ENCODE measurements around the gene ZNF718.
"Not testable (repeated sequence)": the region's sequence is repeated elsewhere in the genome, so short reads cannot be mapped to it uniquely, and the experiment has no call there.

Gene ZNF718

DNA sequence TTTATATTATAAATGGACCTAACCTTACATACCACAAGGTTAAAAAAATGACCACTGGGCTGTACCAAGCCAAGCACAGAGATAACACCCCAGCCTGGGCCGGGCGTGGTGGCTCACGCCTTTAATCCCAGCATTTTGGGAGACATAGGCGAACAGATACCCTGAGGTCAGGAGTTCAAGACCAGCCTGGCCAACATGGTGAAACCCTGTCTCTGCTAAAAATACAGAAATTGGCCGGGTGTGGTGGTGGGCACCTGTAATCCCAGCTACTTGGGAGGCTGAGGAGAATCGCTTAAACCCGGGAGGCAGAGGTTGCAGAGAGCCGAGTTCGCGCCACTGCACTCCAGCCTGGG is 403 bp upstream of the ZNF718 start:
- intact Hi-C loops (cut with micrococcal nuclease), result loop anchor here (5.0 kb wide), 1 partner anchor 548 kb away; the partner anchor contains the start of genes ATP5ME and MYL5
- peak overlapping the region; percentile 98 for H3K4me3 Mint-ChIP-seq
- H3K9me3 Mint-ChIP-seq, result peaks cover 35% of the 10 kb centered on the region
- peaks cover 47% of the 10 kb centered on the region for H3K36me3 Mint-ChIP-seq (ENCODE audit: low read depth)
- peaks cover 31% of the 10 kb centered on the region for H3K4me1 Mint-ChIP-seq (ENCODE audit: low read depth)
- H3K27ac Mint-ChIP-seq, result peak overlapping the region; percentile 95
- H3K27me3 Mint-ChIP-seq, result not testable (repeated sequence)

DNA sequence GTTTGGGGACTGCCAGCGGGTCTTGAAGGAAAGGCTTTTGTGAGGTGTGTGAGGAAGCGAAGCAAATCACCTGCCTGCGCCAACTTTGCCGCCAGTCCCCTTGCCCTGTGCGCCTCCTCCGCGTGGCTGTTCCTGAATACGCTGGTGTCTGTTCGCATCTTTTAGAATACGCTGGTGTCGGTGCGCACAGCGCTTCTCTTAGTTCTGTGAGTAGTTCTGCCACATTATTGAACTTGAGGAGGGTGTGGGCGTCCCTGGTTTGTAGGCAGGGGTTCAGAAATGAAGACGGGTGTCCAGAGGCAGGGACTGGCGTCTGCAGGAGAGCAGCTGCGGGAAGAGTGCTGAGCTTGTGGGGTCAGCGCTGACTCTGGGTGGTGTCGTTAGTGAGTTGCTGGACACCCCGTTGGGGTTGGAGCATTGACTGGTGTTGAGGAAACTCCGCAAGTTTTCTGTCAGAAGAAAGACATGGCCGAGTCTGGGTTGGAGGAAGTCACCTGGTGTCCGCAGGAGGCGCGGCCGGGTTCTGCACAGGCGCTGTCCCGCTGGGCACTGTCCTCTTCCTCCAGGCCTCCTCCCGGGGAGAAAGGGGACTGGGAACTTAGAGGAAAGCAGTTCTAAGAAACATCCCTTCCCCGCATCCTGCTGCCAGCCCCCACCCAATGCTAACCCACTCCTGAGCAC is 930 bp downstream of the ZNF718 start:
- Mint-ChIP-seq H3K4me1 (ENCODE audit: low read depth) (peaks cover 31% of the 10 kb centered on the region), H3K9me3 (peaks cover 32% of the 10 kb centered on the region), H3K27me3 (no peaks in the 10 kb centered on the region), H3K4me3 (peak overlapping the region; percentile 98), H3K36me3 (ENCODE audit: low read depth) (peaks cover 47% of the 10 kb centered on the region), H3K27ac (peak overlapping the region; percentile 95)
- intact Hi-C loops (cut with micrococcal nuclease), result no loop called here

DNA sequence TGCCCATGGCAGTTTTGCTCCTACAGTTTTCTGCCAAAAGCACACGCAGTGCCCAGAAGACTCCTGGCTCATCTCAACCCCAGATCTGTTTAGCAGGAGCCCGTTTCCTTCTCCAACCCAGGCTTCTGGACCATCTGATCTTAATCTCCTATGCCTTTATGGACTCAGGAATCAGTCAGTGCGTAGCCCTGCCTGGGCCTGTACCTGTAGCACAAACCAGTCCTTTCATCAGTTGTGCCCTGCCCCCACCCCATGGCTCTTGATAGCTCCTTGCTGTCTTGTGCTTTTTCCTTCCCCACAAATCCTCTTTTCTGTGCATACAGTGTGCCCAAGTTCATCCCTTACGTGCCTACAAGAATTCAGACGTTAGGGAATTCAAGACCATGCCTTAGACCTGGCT is 1.5 kb downstream of the ZNF718 start:
- peaks cover 42% of the 10 kb centered on the region for H3K36me3 Mint-ChIP-seq (ENCODE audit: low read depth)
- peak overlapping the region; percentile 98 for H3K4me3 Mint-ChIP-seq
- H3K27ac Mint-ChIP-seq, result peak overlapping the region; percentile 95
- peaks cover 27% of the 10 kb centered on the region for H3K4me1 Mint-ChIP-seq (ENCODE audit: low read depth)
- intact Hi-C loops (cut with micrococcal nuclease), result no loop called here
- H3K9me3 Mint-ChIP-seq, result peaks cover 26% of the 10 kb centered on the region
- H3K27me3 Mint-ChIP-seq, result no peaks in the 10 kb centered on the region

DNA sequence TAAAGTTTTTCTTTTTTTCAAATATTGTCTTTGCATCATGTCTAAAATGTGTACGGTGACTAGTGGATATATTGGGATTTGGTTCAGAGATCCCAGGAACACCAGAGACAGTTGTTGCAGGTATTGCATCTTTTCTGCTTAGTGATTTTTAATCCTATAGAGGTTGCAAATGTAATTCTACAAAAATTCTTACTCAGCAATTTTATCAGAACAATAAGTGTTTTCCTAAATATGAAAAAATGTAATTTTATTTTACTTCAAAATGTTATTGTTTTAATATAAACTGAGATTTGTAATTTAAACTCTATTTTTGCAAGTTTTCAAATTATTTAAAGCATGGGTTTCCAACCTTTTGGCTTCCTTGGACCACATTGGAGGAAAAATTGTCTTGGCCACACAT is 8.2 kb downstream of the ZNF718 start:
- peaks cover 40% of the 10 kb centered on the region for H3K36me3 Mint-ChIP-seq (ENCODE audit: low read depth)
- peaks cover 26% of the 10 kb centered on the region for H3K9me3 Mint-ChIP-seq
- H3K27ac Mint-ChIP-seq, result no peak overlapping the region
- no peaks in the 10 kb centered on the region for H3K4me1 Mint-ChIP-seq (ENCODE audit: low read depth)
- H3K4me3 Mint-ChIP-seq, result no peak overlapping the region
- intact Hi-C loops (cut with micrococcal nuclease), result no loop called here
- H3K27me3 Mint-ChIP-seq, result no peaks in the 10 kb centered on the region

DNA sequence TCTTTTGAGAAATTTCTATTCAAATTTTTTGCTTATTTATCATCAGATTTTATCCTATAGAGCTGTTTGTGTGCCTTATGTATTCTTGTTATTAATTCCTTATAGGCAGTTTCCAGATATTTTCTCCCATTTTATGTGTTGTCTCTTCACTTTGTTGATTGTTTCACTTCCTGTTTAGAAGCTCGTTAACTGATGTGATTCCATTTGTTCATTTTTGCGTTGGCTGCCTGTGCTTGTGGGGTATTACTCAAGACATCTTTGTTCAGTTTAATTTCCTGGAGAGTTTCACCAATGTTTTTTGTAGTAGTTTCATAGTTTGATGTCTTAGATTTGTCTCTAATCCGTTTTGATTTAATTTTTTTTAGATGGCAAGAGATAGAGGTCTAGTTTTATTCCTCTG is 14.6 kb downstream of the ZNF718 start:
- Mint-ChIP-seq H3K4me3 (no peak overlapping the region), H3K9me3 (peaks cover 80% of the 10 kb centered on the region), H3K27me3 (no peaks in the 10 kb centered on the region), H3K27ac (no peak overlapping the region), H3K36me3 (ENCODE audit: low read depth) (peaks cover 90% of the 10 kb centered on the region), H3K4me1 (ENCODE audit: low read depth) (peaks cover 9% of the 10 kb centered on the region)
- intact Hi-C loops (cut with micrococcal nuclease), result no loop called here

DNA sequence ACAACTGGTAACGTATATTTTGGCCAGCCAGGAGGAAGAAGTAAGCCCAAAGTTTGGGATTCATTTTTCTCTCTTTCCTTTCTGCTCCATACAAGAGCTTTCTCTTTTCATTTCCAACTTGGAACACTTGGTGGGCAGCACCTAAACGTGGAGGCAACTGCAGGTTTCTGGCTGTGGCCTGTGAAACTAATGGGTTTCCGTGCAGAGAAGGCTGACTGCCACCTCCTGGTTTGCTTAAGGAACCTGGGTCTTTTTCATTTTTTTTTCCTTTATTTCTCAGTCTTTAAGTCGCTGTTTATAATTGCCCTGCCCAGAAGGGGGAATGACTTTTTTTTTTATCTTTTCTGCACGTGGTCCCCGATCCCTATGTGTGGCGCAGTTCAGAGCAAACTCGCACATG is 15.4 kb downstream of the ZNF718 start:
- no peak overlapping the region for H3K27ac Mint-ChIP-seq
- peaks cover 9% of the 10 kb centered on the region for H3K4me1 Mint-ChIP-seq (ENCODE audit: low read depth)
- H3K36me3 Mint-ChIP-seq (ENCODE audit: low read depth), result peaks cover 90% of the 10 kb centered on the region
- no peaks in the 10 kb centered on the region for H3K27me3 Mint-ChIP-seq
- H3K4me3 Mint-ChIP-seq, result no peak overlapping the region
- intact Hi-C loops (cut with micrococcal nuclease), result no loop called here
- H3K9me3 Mint-ChIP-seq, result peaks cover 88% of the 10 kb centered on the region

DNA sequence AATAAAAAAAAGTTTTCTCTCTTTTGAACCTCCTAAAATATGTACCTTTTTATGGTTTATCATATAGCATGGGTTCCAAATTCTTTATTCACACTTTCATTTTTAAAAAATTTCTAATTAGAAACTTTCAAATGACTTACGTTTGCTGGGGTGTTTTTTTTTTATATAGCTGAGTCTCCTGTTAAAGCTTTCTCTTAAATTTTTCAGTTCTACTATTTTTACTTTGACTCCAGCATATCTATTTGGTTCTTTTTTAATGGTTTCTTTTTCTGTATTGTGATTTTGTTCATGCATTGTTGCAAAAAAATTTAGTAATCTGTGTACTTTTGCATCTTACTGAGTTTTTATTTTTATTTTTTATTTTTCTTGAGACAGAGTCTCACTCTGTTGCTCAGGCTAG is 22.3 kb downstream of the ZNF718 start:
- intact Hi-C loops (cut with micrococcal nuclease), result no loop called here
- H3K4me1 Mint-ChIP-seq (ENCODE audit: low read depth), result no peaks in the 10 kb centered on the region
- no peaks in the 10 kb centered on the region for H3K27me3 Mint-ChIP-seq
- H3K27ac Mint-ChIP-seq, result no peak overlapping the region
- H3K36me3 Mint-ChIP-seq (ENCODE audit: low read depth), result peaks cover 77% of the 10 kb centered on the region
- H3K9me3 Mint-ChIP-seq, result peaks cover 77% of the 10 kb centered on the region
- H3K4me3 Mint-ChIP-seq, result no peak overlapping the region

DNA sequence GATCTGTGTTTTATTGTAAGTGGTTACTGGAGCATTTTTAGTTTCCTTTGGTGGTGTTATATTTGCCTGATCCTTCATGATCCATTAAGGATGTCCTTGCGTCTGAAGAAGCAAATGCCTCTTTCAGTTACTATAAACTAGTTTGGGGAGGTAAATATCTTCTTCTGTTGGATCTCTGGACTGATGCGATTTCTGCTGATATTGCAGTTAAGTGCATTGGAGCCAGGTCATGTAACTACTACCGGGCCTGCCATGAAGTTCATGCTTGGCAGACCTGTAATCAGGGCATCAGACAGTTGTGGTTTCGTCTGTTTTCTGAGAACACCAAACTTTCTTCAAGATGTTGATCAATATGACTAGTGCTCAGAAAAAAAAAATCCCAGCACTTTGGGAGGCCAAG is 22.9 kb downstream of the ZNF718 start:
- intact Hi-C loops (cut with micrococcal nuclease), result no loop called here
- H3K4me3 Mint-ChIP-seq, result no peak overlapping the region
- H3K27ac Mint-ChIP-seq, result no peak overlapping the region
- H3K36me3 Mint-ChIP-seq (ENCODE audit: low read depth), result peaks cover 80% of the 10 kb centered on the region
- H3K9me3 Mint-ChIP-seq, result peaks cover 81% of the 10 kb centered on the region
- H3K27me3 Mint-ChIP-seq, result no peaks in the 10 kb centered on the region
- H3K4me1 Mint-ChIP-seq (ENCODE audit: low read depth), result no peaks in the 10 kb centered on the region

DNA sequence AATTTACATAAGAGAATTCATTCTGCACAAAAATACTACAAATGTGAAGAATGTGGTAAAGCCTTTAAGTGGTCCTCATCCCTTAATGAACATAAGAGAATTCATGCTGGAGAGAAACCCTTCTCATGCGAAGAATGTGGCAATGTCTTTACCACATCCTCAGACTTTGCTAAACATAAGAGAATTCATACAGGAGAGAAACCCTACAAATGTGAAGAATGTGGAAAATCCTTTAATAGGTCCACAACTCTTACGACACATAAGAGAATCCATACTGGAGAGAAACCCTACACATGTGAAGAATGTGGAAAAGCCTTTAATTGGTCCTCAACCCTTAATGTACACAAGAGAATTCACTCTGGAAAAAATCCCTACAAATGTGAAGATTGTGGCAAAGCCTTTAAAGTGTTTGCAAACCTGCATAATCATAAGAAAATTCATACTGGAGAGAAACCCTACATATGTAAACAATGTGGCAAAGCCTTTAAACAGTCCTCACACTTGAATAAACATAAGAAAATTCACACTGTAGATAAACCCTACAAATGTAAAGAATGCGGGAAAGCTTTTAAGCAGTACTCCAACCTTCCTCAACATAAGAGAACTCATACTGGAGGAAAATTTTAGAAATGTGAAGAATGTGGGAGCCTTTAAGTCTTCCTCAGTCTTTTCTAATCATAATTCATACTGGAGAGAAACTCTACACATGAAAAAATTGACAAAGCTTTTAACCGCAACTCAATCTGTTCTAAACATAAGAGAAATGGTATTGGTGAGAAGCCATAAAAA is 37.4 kb downstream of the ZNF718 start:
- Mint-ChIP-seq H3K36me3 (ENCODE audit: low read depth) (peaks cover 40% of the 10 kb centered on the region), H3K27me3 (no peaks in the 10 kb centered on the region), H3K27ac (no peak overlapping the region), H3K4me3 (no peak overlapping the region), H3K9me3 (peaks cover 62% of the 10 kb centered on the region), H3K4me1 (ENCODE audit: low read depth) (no peaks in the 10 kb centered on the region)
- intact Hi-C loops (cut with micrococcal nuclease), result no loop called here

DNA sequence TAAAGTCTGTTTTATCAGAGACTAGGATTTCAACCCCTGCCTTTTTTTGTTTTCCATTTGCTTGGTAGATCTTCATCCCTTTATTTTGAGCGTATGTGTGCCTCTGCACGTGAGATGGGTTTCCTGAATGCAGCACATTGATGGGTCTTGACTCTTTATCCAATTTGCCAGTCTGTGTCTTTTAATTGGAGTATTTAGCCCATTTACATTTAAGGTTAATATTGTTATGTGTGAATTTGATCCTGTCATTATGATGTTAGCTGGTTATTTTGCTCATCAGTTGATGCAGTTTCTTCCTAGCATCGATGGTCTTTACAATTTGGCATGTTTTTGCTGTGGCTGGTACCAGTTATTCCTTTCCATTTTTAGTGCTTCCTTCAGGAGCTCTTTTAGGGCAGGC is 45.3 kb downstream of the ZNF718 start:
- peaks cover 47% of the 10 kb centered on the region for H3K36me3 Mint-ChIP-seq (ENCODE audit: low read depth)
- intact Hi-C loops (cut with micrococcal nuclease); H3K4me3 Mint-ChIP-seq; H3K4me1 Mint-ChIP-seq (ENCODE audit: low read depth); H3K27me3 Mint-ChIP-seq; H3K27ac Mint-ChIP-seq: not testable (repeated sequence)
- H3K9me3 Mint-ChIP-seq, result peaks cover 81% of the 10 kb centered on the region

DNA sequence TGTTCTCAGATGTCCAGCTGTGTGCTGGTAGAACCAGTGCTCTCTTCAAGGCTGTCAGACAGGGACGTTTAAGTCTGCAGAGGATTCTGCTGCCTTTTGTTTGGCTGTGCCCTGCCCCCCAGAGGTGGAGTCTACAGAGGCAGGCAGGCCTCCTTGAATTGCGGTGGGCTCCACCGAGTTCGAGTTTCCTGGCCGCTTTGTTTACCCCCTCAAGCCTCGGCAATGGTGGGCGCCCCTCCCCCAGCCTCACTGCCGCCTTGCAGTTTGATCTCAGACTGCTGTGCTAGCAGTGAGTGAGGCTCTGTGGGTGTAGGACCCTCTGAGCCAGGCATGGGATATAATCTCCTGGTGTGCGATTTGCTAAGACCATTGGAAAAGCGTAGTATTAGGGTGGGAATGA is 47.0 kb downstream of the ZNF718 start:
- intact Hi-C loops (cut with micrococcal nuclease); H3K4me3 Mint-ChIP-seq; H3K4me1 Mint-ChIP-seq (ENCODE audit: low read depth); H3K27me3 Mint-ChIP-seq; H3K27ac Mint-ChIP-seq: not testable (repeated sequence)
- H3K36me3 Mint-ChIP-seq (ENCODE audit: low read depth), result peaks cover 50% of the 10 kb centered on the region
- H3K9me3 Mint-ChIP-seq, result peaks cover 88% of the 10 kb centered on the region

DNA sequence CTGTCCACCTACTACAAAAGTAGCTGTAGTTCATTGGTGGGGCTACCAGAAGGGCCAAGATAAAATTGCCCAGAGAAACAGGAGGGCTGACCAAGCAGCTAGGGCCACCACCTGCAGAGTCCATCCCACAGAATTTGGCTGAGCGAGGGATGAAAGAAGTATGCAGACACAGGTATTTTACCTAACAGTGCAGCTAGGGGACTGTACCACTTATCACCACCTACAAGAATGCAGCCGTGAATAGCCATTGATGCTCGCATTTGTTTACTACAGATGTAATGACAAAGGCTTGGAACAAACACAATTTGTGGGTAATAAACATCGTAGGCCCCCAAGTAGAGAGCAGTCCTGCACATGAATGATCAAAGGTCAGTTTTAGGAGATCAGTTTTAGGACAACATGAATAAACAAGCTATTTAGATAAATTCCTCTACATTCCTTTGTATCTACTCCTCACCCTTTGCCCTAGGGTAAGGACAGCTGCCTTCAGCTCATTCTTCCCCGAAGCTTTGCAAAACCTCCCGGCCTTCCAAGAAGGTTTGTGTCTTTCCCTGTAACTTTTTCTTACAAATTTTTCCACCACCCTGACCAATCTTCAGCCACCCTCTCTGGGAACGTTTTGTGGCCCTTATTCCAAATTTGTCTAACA is 49.5 kb downstream of the ZNF718 start:
- H3K27ac Mint-ChIP-seq, result no peak overlapping the region
- no peaks in the 10 kb centered on the region for H3K4me1 Mint-ChIP-seq (ENCODE audit: low read depth)
- peaks cover 45% of the 10 kb centered on the region for H3K36me3 Mint-ChIP-seq (ENCODE audit: low read depth)
- no peaks in the 10 kb centered on the region for H3K27me3 Mint-ChIP-seq
- peaks cover 88% of the 10 kb centered on the region for H3K9me3 Mint-ChIP-seq
- intact Hi-C loops (cut with micrococcal nuclease), result no loop called here
- H3K4me3 Mint-ChIP-seq, result no peak overlapping the region

DNA sequence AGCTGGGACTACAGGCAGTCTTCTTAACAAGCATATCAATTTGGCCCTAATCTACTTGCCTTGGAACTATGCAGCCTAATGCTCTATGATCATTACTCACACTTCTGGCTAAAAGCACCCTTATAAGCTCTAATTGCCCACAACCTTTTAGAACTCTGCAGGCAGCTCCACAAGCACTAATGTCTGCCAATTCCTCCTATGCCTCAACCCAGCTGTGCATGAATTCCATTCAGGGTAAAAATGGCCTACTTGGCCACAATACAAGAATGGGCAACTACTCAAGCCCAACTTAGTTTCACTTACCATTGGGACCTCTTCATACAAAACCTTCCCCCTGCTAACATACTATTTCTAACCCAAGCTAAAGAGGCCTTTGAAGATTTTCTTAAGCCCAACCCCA is 51.7 kb downstream of the ZNF718 start:
- H3K27me3 Mint-ChIP-seq, result no peaks in the 10 kb centered on the region
- no peaks in the 10 kb centered on the region for H3K4me1 Mint-ChIP-seq (ENCODE audit: low read depth)
- H3K4me3 Mint-ChIP-seq, result no peak overlapping the region
- H3K36me3 Mint-ChIP-seq (ENCODE audit: low read depth), result peaks cover 31% of the 10 kb centered on the region
- H3K9me3 Mint-ChIP-seq, result peaks cover 81% of the 10 kb centered on the region
- no peak overlapping the region for H3K27ac Mint-ChIP-seq
- intact Hi-C loops (cut with micrococcal nuclease), result no loop called here

DNA sequence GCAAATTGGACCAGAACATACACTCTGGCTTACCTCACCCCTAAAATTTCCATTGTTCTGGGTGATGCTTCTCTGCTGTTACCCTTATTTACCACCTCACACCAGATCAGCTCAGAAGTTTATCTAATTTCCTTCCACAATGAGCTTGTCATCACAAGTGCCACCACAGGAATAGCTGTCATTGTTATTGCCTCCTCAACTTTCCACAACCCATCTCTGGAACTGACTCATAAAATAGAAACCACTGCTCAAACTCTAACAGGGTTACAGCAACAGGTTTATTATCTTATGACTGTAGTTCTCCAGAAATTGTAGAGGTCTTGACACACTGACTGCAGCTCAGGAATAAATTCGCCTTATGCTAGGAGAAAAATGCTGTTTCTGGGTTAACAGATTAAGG is 52.7 kb downstream of the ZNF718 start:
- peaks cover 79% of the 10 kb centered on the region for H3K9me3 Mint-ChIP-seq

More for the DNA sequence above, 52.7 kb downstream of the ZNF718 start:
- no peaks in the 10 kb centered on the region for H3K27me3 Mint-ChIP-seq
- intact Hi-C loops (cut with micrococcal nuclease), result no loop called here
- H3K4me1 Mint-ChIP-seq (ENCODE audit: low read depth), result no peaks in the 10 kb centered on the region
- H3K36me3 Mint-ChIP-seq (ENCODE audit: low read depth), result peaks cover 21% of the 10 kb centered on the region
- H3K27ac Mint-ChIP-seq, result no peak overlapping the region
- no peak overlapping the region for H3K4me3 Mint-ChIP-seq
